HEK293T (cell line): Measurements from ENCODE around the gene ANGPTL1.

Experiments used
- ARNT ChIP-seq: fragments of 450-650 bp; IDR thresholded peaks from 2 replicates; pipeline ENCODE4 v1.6.1; 2017; ENCODE audit warnings: mild to moderate bottlenecking
- BHLHE40 ChIP-seq: fragments of 450-650 bp; IDR thresholded peaks from 2 replicates; pipeline ENCODE4 v1.6.1; 2016; ENCODE audit warnings: mild to moderate bottlenecking, moderate library complexity, borderline replicate concordance
- ELF4 ChIP-seq: fragments of 450-650 bp; IDR thresholded peaks from 2 replicates; pipeline ENCODE4 v1.6.1; 2017; ENCODE audit warnings: antibody characterized with exemption
- FOXA1 ChIP-seq: fragments of 450-650 bp; IDR thresholded peaks from 2 replicates; pipeline ENCODE4 v1.6.1; 2016; ENCODE audit warnings: mild to moderate bottlenecking
- FOXM1 ChIP-seq: fragments of 450-650 bp; IDR thresholded peaks from 2 replicates; pipeline ENCODE4 v1.6.1; 2017; ENCODE audit warnings: mild to moderate bottlenecking, borderline replicate concordance
- L3MBTL2 ChIP-seq: fragments of 450-650 bp; conservative IDR thresholded peaks from 2 replicates; pipeline ENCODE4 v1.6.1; 2016; ENCODE audit warnings: mild to moderate bottlenecking
- NFRKB ChIP-seq: fragments of 450-650 bp; IDR thresholded peaks from 2 replicates; pipeline ENCODE4 v1.6.1; 2016; ENCODE audit warnings: mild to moderate bottlenecking, moderate library complexity
- SUZ12 ChIP-seq: fragments of 450-650 bp; IDR thresholded peaks from 2 replicates; pipeline ENCODE4 v1.6.1; 2016; ENCODE audit warnings: mild to moderate bottlenecking
- TARDBP ChIP-seq: fragments of 450-650 bp; IDR thresholded peaks from 2 replicates; pipeline ENCODE4 v1.6.1; 2016
- TF ChIP-seq, protein P1 (sequence below): fragments of 450-650 bp; IDR thresholded peaks from 2 replicates; pipeline ENCODE4 v1.6.1; 2016

DNA sequence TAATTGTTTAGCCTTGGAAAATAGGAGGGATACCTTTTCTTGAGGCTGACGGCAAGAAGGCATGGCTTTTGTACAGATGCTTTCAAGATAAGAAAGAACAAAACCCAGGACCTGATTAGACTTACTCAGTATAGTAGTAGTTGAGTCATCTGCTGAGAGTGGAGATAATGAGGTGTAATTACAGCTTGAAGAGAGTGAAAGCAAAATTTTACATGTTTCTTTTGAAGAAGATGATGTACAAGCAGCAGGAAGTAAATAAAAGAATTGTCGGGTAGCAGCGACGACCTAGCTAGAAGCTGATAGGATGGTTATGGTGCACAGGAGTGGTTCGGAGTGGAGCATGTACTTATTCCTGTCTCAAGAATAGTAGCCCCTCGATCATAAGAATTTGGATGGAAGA, 6.6 kb downstream of the ANGPTL1 start:
- TF ChIP-seq L3MBTL2 (no peak), ELF4 (no peak), FOXM1 (no peak), NFRKB (no peak), ARNT (no peak), BHLHE40 (no peak), TARDBP (no peak), FOXA1 (no peak), SUZ12 (no peak)
- TF ChIP-seq, protein P1, sequence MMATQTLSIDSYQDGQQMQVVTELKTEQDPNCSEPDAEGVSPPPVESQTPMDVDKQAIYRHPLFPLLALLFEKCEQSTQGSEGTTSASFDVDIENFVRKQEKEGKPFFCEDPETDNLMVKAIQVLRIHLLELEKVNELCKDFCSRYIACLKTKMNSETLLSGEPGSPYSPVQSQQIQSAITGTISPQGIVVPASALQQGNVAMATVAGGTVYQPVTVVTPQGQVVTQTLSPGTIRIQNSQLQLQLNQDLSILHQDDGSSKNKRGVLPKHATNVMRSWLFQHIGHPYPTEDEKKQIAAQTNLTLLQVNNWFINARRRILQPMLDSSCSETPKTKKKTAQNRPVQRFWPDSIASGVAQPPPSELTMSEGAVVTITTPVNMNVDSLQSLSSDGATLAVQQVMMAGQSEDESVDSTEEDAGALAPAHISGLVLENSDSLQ: no peak
